H1 (cell line): ENCODE measurements around the gene MBNL2. TPM values are rescaled to one million over a fixed set of nuclear protein-coding genes. Genes with fewer than 3 reads are reported as not detected.

Experiments
- CTCF ChIA-PET: fragments of 300-600 bp; sonication (Branson Sonifier 250); formaldehyde crosslinking; loops from one replicate; lab custom pipeline; 2021; ENCODE audit not compliant: partially characterized antibody; lab: Charles Lee
- POLR2A ChIA-PET: fragments of 300-600 bp; sonication (Branson Sonifier 250); formaldehyde crosslinking; loops from one replicate; lab custom pipeline; 2021; ENCODE audit warnings: inconsistent platforms; ENCODE audit not compliant: partially characterized antibody; lab: Charles Lee
- DNase-seq, 2 experiments: peaks; one replicate each; pipeline versions ENCODE4 v3.0.0 to v3.0.0-alpha.2; 2010 to 2022; ENCODE audit warnings: low spot score in 2 of 2, low read depth in 1 of 2, mixed read lengths in 1 of 2
- FAIRE-seq: peaks from 2 replicates; lab custom pipeline; 2011; peaks lifted over from hg19 to GRCh38; lab: Jason Lieb, UNC
- H2AFZ ChIP-seq: 2 replicates; pipeline ENCODE4 v1.8.1; 2012; ENCODE audit warnings: low read length, inconsistent platforms
- H2AK5ac ChIP-seq: 2 replicates; pipeline ENCODE4 v1.6.1; 2013; ENCODE audit warnings: low read depth, low read length
- H2BK120ac ChIP-seq: replicated peaks from 2 replicates; pipeline ENCODE3; 2013; ENCODE audit warnings: low read depth, low read length, inconsistent platforms
- H2BK12ac ChIP-seq: 2 replicates; pipeline ENCODE4 v1.6.1; 2013; ENCODE audit warnings: low read depth, low read length
- H2BK15ac ChIP-seq: 2 replicates; pipeline ENCODE4 v1.6.1; 2013; ENCODE audit warnings: low read length
- H2BK20ac ChIP-seq: 2 replicates; pipeline ENCODE4 v1.6.1; 2013; ENCODE audit warnings: low read length
- H2BK5ac ChIP-seq: 2 replicates; pipeline ENCODE4 v1.6.1; 2013; ENCODE audit warnings: low read depth, low read length
- H3K14ac ChIP-seq: 2 replicates; pipeline ENCODE4 v1.6.1; 2013; ENCODE audit warnings: inconsistent platforms; ENCODE audit not compliant: insufficient read length
- H3K18ac ChIP-seq: 2 replicates; pipeline ENCODE4 v1.6.1; 2013; ENCODE audit warnings: low read length; ENCODE audit errors: extremely low read depth
- H3K23ac ChIP-seq: 2 replicates; pipeline ENCODE4 v1.6.1; 2013; ENCODE audit warnings: inconsistent platforms; ENCODE audit not compliant: insufficient read length
- H3K23me2 ChIP-seq: 2 replicates; pipeline ENCODE4 v1.6.1; 2013; ENCODE audit warnings: low read depth, low read length
- H3K27ac ChIP-seq: 2 replicates; pipeline ENCODE4 v1.6.1; 2011; ENCODE audit warnings: low read depth, low read length, inconsistent platforms
- H3K27me3 ChIP-seq, 4 experiments: replicated peaks in 1 of 4; 1 replicate in 1 of 4; 2 replicates in 3 of 4; pipeline versions ENCODE4 v1.6.1 to v1.8.1; 2011 to 2013; ENCODE audit warnings: low read length in 3 of 4, mild to moderate bottlenecking in 3 of 4, inconsistent platforms in 2 of 4, mixed read lengths in 2 of 4, moderate library complexity in 1 of 4; ENCODE audit not compliant: control insufficient read depth in 3 of 4, insufficient read depth in 3 of 4; ENCODE audit errors: extremely low read depth in 1 of 4
- H3K36me3 ChIP-seq, 4 experiments: 2 replicates each; pipeline versions ENCODE4 v1.6.1 to v1.8.1; 2011 to 2013; ENCODE audit warnings: mild to moderate bottlenecking in 4 of 4, low read length in 3 of 4, moderate library complexity in 2 of 4, control low read depth in 1 of 4, inconsistent platforms in 1 of 4; ENCODE audit not compliant: insufficient read depth in 4 of 4, control insufficient read depth in 2 of 4
- H3K4ac ChIP-seq: replicated peaks from 2 replicates; pipeline ENCODE3; 2013; ENCODE audit warnings: low read length, low read depth, mixed read lengths, inconsistent platforms; ENCODE audit not compliant: insufficient read length
- H3K4me1 ChIP-seq, 4 experiments: replicated peaks in 1 of 4; 1 replicate in 1 of 4; 2 replicates in 3 of 4; pipeline versions ENCODE4 v1.6.1 to v1.8.1; 2011 to 2013; ENCODE audit warnings: low read length in 3 of 4, inconsistent platforms in 2 of 4, mixed read lengths in 1 of 4; ENCODE audit not compliant: insufficient read depth in 4 of 4, control insufficient read depth in 3 of 4
- H3K4me2 ChIP-seq, 2 experiments: 2 replicates each; pipeline versions ENCODE4 v1.6.1 to v1.8.1; 2011 to 2013; ENCODE audit warnings: low read depth in 2 of 2, low read length in 2 of 2, control low read depth in 1 of 2, inconsistent platforms in 1 of 2, mild to moderate bottlenecking in 1 of 2; ENCODE audit not compliant: insufficient read depth in 1 of 2
- H3K4me3 ChIP-seq, 4 experiments: fragments of 200-600, 300-600 bp in 1 of 4; sonication (generic), shearing (Covaris generic), sonication (Bioruptor Twin) in 1 of 4; 2 replicates each; pipeline versions ENCODE4 v1.5.1 to v1.8.1; 2011 to 2016; ENCODE audit warnings: low read length in 4 of 4, low read depth in 3 of 4, control low read depth in 2 of 4, inconsistent platforms in 2 of 4, mild to moderate bottlenecking in 2 of 4, mixed read lengths in 1 of 4, moderate library complexity in 1 of 4; ENCODE audit not compliant: insufficient read depth in 2 of 4; ENCODE audit errors: extremely low read depth in 1 of 4
- H3K56ac ChIP-seq: replicated peaks from 2 replicates; pipeline ENCODE3; 2013; ENCODE audit warnings: low read depth, mild to moderate bottlenecking, mixed read lengths, low read length, inconsistent platforms; ENCODE audit not compliant: insufficient read length
- H3K79me1 ChIP-seq: 2 replicates; pipeline ENCODE4 v1.6.1; 2013; ENCODE audit warnings: low read depth, low read length, control low read depth
- H3K79me2 ChIP-seq, 2 experiments: 2 replicates each; pipeline versions ENCODE4 v1.6.1 to v1.8.1; 2012 to 2013; ENCODE audit warnings: low read length in 2 of 2, mild to moderate bottlenecking in 2 of 2, inconsistent platforms in 1 of 2; ENCODE audit not compliant: insufficient read depth in 2 of 2, control insufficient read depth in 1 of 2
- H3K9ac ChIP-seq, 4 experiments: replicated peaks in 1 of 4; 1 replicate in 1 of 4; 2 replicates in 3 of 4; pipeline versions ENCODE4 v1.6.1 to v1.8.1; 2011 to 2013; ENCODE audit warnings: low read depth in 3 of 4, low read length in 3 of 4, control low read depth in 2 of 4, mild to moderate bottlenecking in 2 of 4, moderate library complexity in 2 of 4, inconsistent platforms in 1 of 4; ENCODE audit errors: extremely low read depth in 1 of 4
- H3K9me3 ChIP-seq, 2 experiments: 2 replicates each; pipeline versions ENCODE4 v1.6.1 to v1.8.1; 2012 to 2013; ENCODE audit warnings: mild to moderate bottlenecking in 2 of 2, moderate library complexity in 2 of 2, control low read depth in 1 of 2, inconsistent platforms in 1 of 2, low read depth in 1 of 2, low read length in 1 of 2, mixed read lengths in 1 of 2; ENCODE audit not compliant: insufficient read depth in 2 of 2
- H4K20me1 ChIP-seq, 2 experiments: replicated peaks in 1 of 2; 2 replicates each; pipeline versions ENCODE3 to v1.8.1; 2011 to 2013; ENCODE audit warnings: inconsistent platforms in 2 of 2, low read length in 2 of 2, mild to moderate bottlenecking in 1 of 2; ENCODE audit not compliant: insufficient read depth in 2 of 2, control insufficient read depth in 1 of 2
- H4K5ac ChIP-seq: 2 replicates; pipeline ENCODE4 v1.6.1; 2013; ENCODE audit warnings: low read length, low read depth, mixed read lengths, inconsistent platforms; ENCODE audit not compliant: insufficient read length
- H4K8ac ChIP-seq: 2 replicates; pipeline ENCODE4 v1.8.0; 2013; ENCODE audit warnings: mild to moderate bottlenecking, moderate library complexity, low read length, inconsistent platforms; ENCODE audit not compliant: insufficient read depth; ENCODE audit errors: extremely low read depth
- H4K91ac ChIP-seq: replicated peaks from 2 replicates; pipeline ENCODE3; 2013; ENCODE audit warnings: low read length, mixed read lengths, inconsistent platforms; ENCODE audit not compliant: insufficient read length
- CBX5 ChIP-seq: fragments of 300-800, 300-1000 bp; sonication (generic); IDR thresholded peaks from 2 replicates; pipeline ENCODE4 v1.7.1; 2016; ENCODE audit warnings: antibody characterized with exemption, low read length, low read depth
- CHD1 ChIP-seq: IDR thresholded peaks from 2 replicates; pipeline ENCODE4 v1.6.1; 2012; ENCODE audit warnings: low read depth, low read length, improper control_type of control experiment
- JUND ChIP-seq: IDR thresholded peaks from 2 replicates; pipeline ENCODE4 v1.6.1; 2011; ENCODE audit warnings: mild to moderate bottlenecking, improper control_type of control experiment, low read length
- KDM1A ChIP-seq: fragments of 200-600, 300-600 bp; sonication (generic); IDR thresholded peaks from 2 replicates; pipeline ENCODE4 v1.7.1; 2016; ENCODE audit warnings: mild to moderate bottlenecking, low read length, borderline replicate concordance
- PHF8 ChIP-seq: fragments of 200-600 bp; sonication (generic); conservative IDR thresholded peaks from 2 replicates; pipeline ENCODE4 v1.7.1; 2012; ENCODE audit warnings: low read depth, mild to moderate bottlenecking, inconsistent platforms, low read length, moderate library complexity
- RAD21 ChIP-seq, 2 experiments: IDR thresholded peaks in 1 of 2; conservative IDR thresholded peaks in 1 of 2; 2 replicates each; pipeline ENCODE4 v1.6.1; 2011; ENCODE audit warnings: low read depth in 2 of 2, low read length in 2 of 2, improper control_type of control experiment in 1 of 2, inconsistent platforms in 1 of 2, mild to moderate bottlenecking in 1 of 2, moderate library complexity in 1 of 2
- RNF2 ChIP-seq: fragments of 200-900, 300-1000 bp; sonication (generic); IDR thresholded peaks from 2 replicates; pipeline ENCODE4 v1.7.1; 2016; ENCODE audit warnings: borderline replicate concordance, low read depth, mild to moderate bottlenecking, antibody characterized with exemption, low read length; ENCODE audit not compliant: poor library complexity, severe bottlenecking; ENCODE audit errors: missing control alignments
- SAP30 ChIP-seq: fragments of 300-600 bp; sonication (generic); IDR thresholded peaks from 2 replicates; pipeline ENCODE4 v1.7.1; 2012; ENCODE audit warnings: low read length, moderate library complexity, mild to moderate bottlenecking, inconsistent platforms; ENCODE audit not compliant: insufficient read depth, insufficient replicate concordance
- SIRT6 ChIP-seq: IDR thresholded peaks from one replicate; pipeline ENCODE4 v1.7.1; 2012; ENCODE audit warnings: low read length, inconsistent platforms
- TAF7 ChIP-seq: optimal IDR thresholded peaks from 2 replicates; pipeline ENCODE3; 2011; ENCODE audit warnings: low read depth, mild to moderate bottlenecking, inconsistent platforms, low read length, moderate library complexity, borderline replicate concordance
- TBP ChIP-seq: IDR thresholded peaks from 2 replicates; pipeline ENCODE4 v1.6.1; 2011; ENCODE audit warnings: low read depth, low read length, improper control_type of control experiment
- WGBS, 2 experiments: shearing (Covaris generic) in 1 of 2; methylation state at CpG; one replicate each; pipeline versions ENCODE4 v1.1.6 to v1.1.7; 2013 to 2015; ENCODE audit warnings: low lambda C conversion rate in 2 of 2, mixed read lengths in 2 of 2, inconsistent platforms in 1 of 2, low coverage in 1 of 2, missing lambda C conversion rate in 1 of 2; ENCODE audit not compliant: insufficient replicate concordance in 2 of 2, insufficient coverage in 1 of 2, insufficient read length in 1 of 2; ENCODE audit errors: extremely low coverage in 1 of 2, missing lambda C conversion rate in 1 of 2; 5-methylcytosine and 5-hydroxymethylcytosine counted together
- polyA plus RNA-seq, 7 experiments: library from polyadenylated mRNA; depleted of rRNA in 3 of 7; stranded (reverse) in 5 of 7; unstranded in 2 of 7; fragments of >200 nt in 5 of 7; fragments of 200-250 nt in 2 of 7; gene quantifications; 1 replicate in 5 of 7; 2 replicates in 1 of 7; 4 replicates in 1 of 7; pipeline versions ENCODE4 v1.2.1 to v1.2.3, GENCODE V29; 2011 to 2013; ENCODE audit warnings: missing spikeins in 2 of 7, mixed read lengths in 2 of 7
- total RNA-seq: library from RNA; stranded (reverse); fragmentation: NEBNext Ultra II Directional; extraction: Animal tissue kit (Norgen Biotek cat#: 25700); gene quantifications from 2 replicates; pipeline ENCODE4 v1.2.1, GENCODE V29; 2021

Gene MBNL2
- total and polyA plus RNA-seq, 2 of the 8 experiments (the other 6 are each of a cell fraction or from before 2014, with no cell fraction given): 1.0 to 2.6 TPM

GRCh38 chr13:97221046-97221445 is 1.1 kb upstream of the MBNL2 start:
- ChIA-PET CTCF (interaction anchor here (1.1 to 2.2 kb wide), 2 partner anchors 8 to 110 kb away, joined by 3 to 7 read pairs; no protein-coding TSS in a partner anchor), POLR2A (interaction anchor here (1.2 kb wide), 1 partner anchor 47 kb away, joined by 3 read pairs; no protein-coding TSS in a partner anchor)
- DNase-seq (no peak), FAIRE-seq (no peak)
- no peak overlapping the region for H2BK120ac ChIP-seq
- H3K23me2 ChIP-seq: peaks cover 3% of the 10 kb centered on the region; the same call in 1 of the 2 replicates
- no peak overlapping the region for H2AFZ ChIP-seq
- H2BK20ac ChIP-seq: no peak overlapping the region
- no peak overlapping the region for H3K18ac ChIP-seq
- no peak overlapping the region for H3K9ac ChIP-seq
- H4K8ac ChIP-seq: no peak overlapping the region
- H2AK5ac ChIP-seq: no peak overlapping the region
- no peak overlapping the region for H3K56ac ChIP-seq
- TF ChIP-seq SIRT6: no peak
- no peak for TF ChIP-seq RAD21 (IDR thresholded peaks at IDR 0.05 in 1 of 2, conservative IDR thresholded peaks at IDR 0.05 in 1 of 2; ENCODE audit: low read depth in 2 of 2, low read length in 2 of 2)
- TF ChIP-seq RNF2: no peak
- no peak for TF ChIP-seq TAF7
- TF ChIP-seq KDM1A: no peak
- TF ChIP-seq CBX5: no peak
- TF ChIP-seq PHF8: no peak
- TF ChIP-seq JUND: no peak
- TF ChIP-seq SAP30: no peak
- no peak for TF ChIP-seq CHD1
- no peak for TF ChIP-seq TBP
- H3K23ac ChIP-seq: no peak overlapping the region
- no peak overlapping the region for H3K4ac ChIP-seq
- no peak overlapping the region for H4K91ac ChIP-seq
- H4K20me1 ChIP-seq: peaks cover 7% of the 10 kb centered on the region in 2 experiments
- H3K4me1 ChIP-seq: peaks cover 1 to 14% (median 9%) of the 10 kb centered on the region in 4 experiments; a peak in 6 of 7 replicates
- no peaks in the 10 kb centered on the region for H3K36me3 ChIP-seq
- 91% methylated on average over 2 of the region's 2 CpGs; no CpG with 5 or more reads in 1 of the 2 experiments for WGBS, 2 experiments
- H2BK5ac ChIP-seq: no peak overlapping the region
- no peak overlapping the region for H3K14ac ChIP-seq
- no peaks in the 10 kb centered on the region for H3K79me1 ChIP-seq
- peaks cover 11 to 33% (median 25%) of the 10 kb centered on the region in 4 experiments for H3K27me3 ChIP-seq
- no peak overlapping the region for H4K5ac ChIP-seq
- no peak overlapping the region for H3K4me3 ChIP-seq
- no peaks in the 10 kb centered on the region for H3K79me2 ChIP-seq
- no peak overlapping the region for H2BK12ac ChIP-seq
- no peak overlapping the region for H3K27ac ChIP-seq
- no peak overlapping the region for H3K4me2 ChIP-seq
- no peak overlapping the region for H2BK15ac ChIP-seq
- no peaks in the 10 kb centered on the region for H3K9me3 ChIP-seq
